NOMO-1 treated with DMSO at 0.1 percent for 48 hours (cell line): ENCODE results near the gene IL32.

ENCODE experiments used
- DNase-seq: peaks from one replicate; lab custom pipeline; 2025; ENCODE audit not compliant: unreplicated experiment; lab: John Stamatoyannopoulos, UW

The IL32 gene

GRCh38 chr16:3088925-3089716, 23.7 kb downstream of the IL32 start:
- no peak for DNase-seq

- no peak for DNase-seq
Measured at GRCh38 chr16:3089717-3090592, 24.5 kb downstream of the IL32 start.

GRCh38 chr16:3091551-3091950, 26.1 kb downstream of the IL32 start:
- DNase-seq, result no peak

- DNase-seq, result no peak
Measured at GRCh38 chr16:3092501-3092941, 27.1 kb downstream of the IL32 start.

- DNase-seq, result peak; percentile 63
Measured at GRCh38 chr16:3094289-3095027, 29.0 kb downstream of the IL32 start.

- DNase-seq, result peak; percentile 90
Measured at GRCh38 chr16:3095869-3096268, 30.4 kb downstream of the IL32 start.

GRCh38 chr16:3096362-3096761, 30.9 kb downstream of the IL32 start:
- peak; percentile 20 for DNase-seq

- no peak for DNase-seq
Measured at GRCh38 chr16:3097266-3097665, 31.8 kb downstream of the IL32 start.

GRCh38 chr16:3098459-3099394, 33.3 kb downstream of the IL32 start, which contains the start of gene ZSCAN10:
ZSCAN10 (minus strand) TSS chr16:3099294; CDS start chr16:3092937, 6,357 bp downstream.
- DNase-seq, result no peak

GRCh38 chr16:3099395-3099731, 33.9 kb downstream of the IL32 start:
- DNase-seq, result no peak

- peak; percentile 94 for DNase-seq
Measured at GRCh38 chr16:3099732-3100499, 34.5 kb downstream of the IL32 start.

GRCh38 chr16:3101018-3101840, 35.8 kb downstream of the IL32 start:
- peak; percentile 55 for DNase-seq

GRCh38 chr16:3101841-3102470, 36.5 kb downstream of the IL32 start:
- DNase-seq, result peak; percentile 26

GRCh38 chr16:3106205-3106928, 40.9 kb downstream of the IL32 start:
- DNase-seq, result peak; percentile 76

GRCh38 chr16:3112058-3112880, 46.8 kb downstream of the IL32 start, which contains the start of gene ZNF205:
ZNF205 (plus strand) TSS chr16:3112586; CDS start chr16:3113431, 845 bp downstream.
- no peak for DNase-seq

GRCh38 chr16:3112881-3113574, 47.6 kb downstream of the IL32 start:
- DNase-seq, result no peak
